Neural progenitor cell (in vitro differentiated cells): ENCODE results near the gene PHACTR1. TPM values are rescaled to one million over a fixed set of nuclear protein-coding genes. Genes with fewer than 3 reads are reported as not detected.
A peak's percentile ranks its signal among the peaks of the same experiment; 100 is the strongest.

Source experiments
- DNase-seq: peaks from one replicate; pipeline ENCODE4 v3.0.0-alpha.2; 2016; ENCODE audit warnings: low spot score
- H2AFZ ChIP-seq: fragments of 200-600 bp; sonication (generic); replicated peaks from 2 replicates; pipeline ENCODE4 v1.6.1; 2016; ENCODE audit warnings: antibody characterized with exemption
- H3F3A ChIP-seq: fragments of 200-600 bp; sonication (generic); 2 replicates; pipeline ENCODE4 v1.6.1; 2016; ENCODE audit warnings: antibody characterized with exemption, low read depth
- H3K27ac ChIP-seq: fragments of 200-600 bp; sonication (generic); 2 replicates; pipeline ENCODE4 v1.5.1; 2016; ENCODE audit warnings: mild to moderate bottlenecking
- H3K27me3 ChIP-seq: fragments of 200-600 bp; sonication (generic); 2 replicates; pipeline ENCODE4 v1.6.1; 2016; ENCODE audit warnings: mild to moderate bottlenecking, moderate library complexity
- H3K36me3 ChIP-seq: fragments of 200-600 bp; sonication (generic); 2 replicates; pipeline ENCODE4 v1.5.1; 2016
- H3K4me1 ChIP-seq: fragments of 200-600 bp; sonication (generic); 2 replicates; pipeline ENCODE4 v1.6.1; 2016; ENCODE audit warnings: mixed run types
- H3K4me2 ChIP-seq: fragments of 200-600 bp; sonication (generic); 2 replicates; pipeline ENCODE4 v1.6.1; 2016
- H3K4me3 ChIP-seq: fragments of 200-600 bp; sonication (generic); 2 replicates; pipeline ENCODE4 v1.5.1; 2016
- H3K79me2 ChIP-seq: fragments of 200-600 bp; sonication (generic); 2 replicates; pipeline ENCODE4 v1.6.1; 2016; ENCODE audit warnings: low read depth
- H3K9ac ChIP-seq: fragments of 200-600 bp; sonication (generic); 2 replicates; pipeline ENCODE4 v1.6.1; 2016
- H3K9me3 ChIP-seq: fragments of 200-600 bp; sonication (generic); 2 replicates; pipeline ENCODE4 v1.5.1; 2016; ENCODE audit warnings: low read depth
- H4K20me1 ChIP-seq: fragments of 200-600 bp; sonication (generic); 2 replicates; pipeline ENCODE4 v1.6.1; 2016; ENCODE audit warnings: low read depth
- H3K27ac Mint-ChIP-seq: 3 replicates; pipeline ENCODE4 v1.8.0; 2021; ENCODE audit warnings: mixed read lengths
- H3K27me3 Mint-ChIP-seq: 2 replicates; pipeline ENCODE4 v1.8.0; 2022; ENCODE audit warnings: low read depth, mild to moderate bottlenecking, inconsistent platforms, moderate library complexity, mixed read lengths; ENCODE audit not compliant: insufficient read depth
- H3K36me3 Mint-ChIP-seq: 3 replicates; pipeline ENCODE4 v1.8.0; 2021; ENCODE audit warnings: mixed read lengths
- H3K4me1 Mint-ChIP-seq: 3 replicates; pipeline ENCODE4 v1.8.0; 2021; ENCODE audit warnings: mixed read lengths
- H3K4me3 Mint-ChIP-seq: 3 replicates; pipeline ENCODE4 v1.8.0; 2021; ENCODE audit warnings: mild to moderate bottlenecking, moderate library complexity, mixed read lengths
- H3K9me3 Mint-ChIP-seq: 3 replicates; pipeline ENCODE4 v1.8.0; 2020; ENCODE audit warnings: mixed read lengths
- CTCF ChIP-seq: fragments of 200-600 bp; sonication (generic); IDR thresholded peaks from 2 replicates; pipeline ENCODE4 v1.5.1; 2017; ENCODE audit warnings: antibody characterized with exemption, mild to moderate bottlenecking
- EZH2 ChIP-seq: fragments of 200-600 bp; sonication (generic); IDR thresholded peaks from 2 replicates; pipeline ENCODE4 v1.6.1; 2017; ENCODE audit warnings: antibody characterized with exemption, mild to moderate bottlenecking, moderate library complexity
- EZH2phosphoT487 ChIP-seq: fragments of 200-600 bp; sonication (generic); IDR thresholded peaks from 2 replicates; pipeline ENCODE4 v1.6.1; 2017; ENCODE audit warnings: antibody characterized with exemption
- total RNA-seq: library from RNA; depleted of rRNA; stranded (reverse); fragments of >200 nt; gene quantifications from 2 replicates; pipeline ENCODE4 v1.2.3, GENCODE V29; 2015; ENCODE audit warnings: low replicate concordance

PHACTR1 gene
- total RNA-seq, 1 donor from 2014 or later, result 2.4 TPM

GRCh38 chr6:13009031-13009430, 292.5 kb downstream of the PHACTR1 start:
- Histone ChIP-seq H3F3A (peaks cover 2% of the 10 kb centered on the region), H3K4me3 (no peak overlapping the region), H3K9ac (no peak overlapping the region), H3K9me3 (no peaks in the 10 kb centered on the region), H3K36me3 (no peaks in the 10 kb centered on the region), H2AFZ (no peak overlapping the region), H4K20me1 (peaks cover 24% of the 10 kb centered on the region), H3K27me3 (peaks cover 39% of the 10 kb centered on the region), H3K27ac (no peak overlapping the region), H3K4me1 (peaks cover 14% of the 10 kb centered on the region), H3K4me2 (no peak overlapping the region), H3K79me2 (no peaks in the 10 kb centered on the region)
- H3K27ac Mint-ChIP-seq, result no peak overlapping the region
- H3K9me3 Mint-ChIP-seq, result no peaks in the 10 kb centered on the region
- no peak overlapping the region for H3K4me3 Mint-ChIP-seq
- H3K36me3 Mint-ChIP-seq, result no peaks in the 10 kb centered on the region
- peaks cover 13% of the 10 kb centered on the region for H3K4me1 Mint-ChIP-seq
- H3K27me3 Mint-ChIP-seq, result peaks cover 24% of the 10 kb centered on the region
- no peak for TF ChIP-seq EZH2
- no peak for TF ChIP-seq EZH2phosphoT487
- no peak for TF ChIP-seq CTCF
- DNase-seq, result no peak

GRCh38 chr6:13009461-13009860, 292.9 kb downstream of the PHACTR1 start:
- Mint-ChIP-seq H3K27me3 (peaks cover 26% of the 10 kb centered on the region), H3K4me1 (peaks cover 15% of the 10 kb centered on the region), H3K4me3 (no peak overlapping the region), H3K27ac (no peak overlapping the region), H3K36me3 (no peaks in the 10 kb centered on the region), H3K9me3 (no peaks in the 10 kb centered on the region)
- TF ChIP-seq EZH2phosphoT487 (no peak), CTCF (no peak), EZH2 (no peak)
- Histone ChIP-seq H3K36me3 (no peaks in the 10 kb centered on the region), H3K4me3 (no peak overlapping the region), H4K20me1 (peaks cover 28% of the 10 kb centered on the region), H3K9ac (no peak overlapping the region), H3K9me3 (no peaks in the 10 kb centered on the region), H3K27me3 (peaks cover 44% of the 10 kb centered on the region), H3K79me2 (no peaks in the 10 kb centered on the region), H3K4me1 (peaks cover 14% of the 10 kb centered on the region), H3K27ac (no peak overlapping the region), H3F3A (peaks cover 7% of the 10 kb centered on the region), H2AFZ (no peak overlapping the region), H3K4me2 (no peak overlapping the region)
- no peak for DNase-seq

GRCh38 chr6:13011612-13012146, 295.1 kb downstream of the PHACTR1 start:
- Mint-ChIP-seq H3K36me3 (no peaks in the 10 kb centered on the region), H3K27me3 (peaks cover 41% of the 10 kb centered on the region), H3K27ac (no peak overlapping the region), H3K4me1 (peaks cover 20% of the 10 kb centered on the region), H3K9me3 (no peaks in the 10 kb centered on the region), H3K4me3 (no peak overlapping the region)
- no peak overlapping the region for H2AFZ ChIP-seq
- H3K36me3 ChIP-seq, result no peaks in the 10 kb centered on the region
- peak; percentile 31 for DNase-seq
- no peak overlapping the region for H3K4me3 ChIP-seq
- H3K9me3 ChIP-seq, result no peaks in the 10 kb centered on the region
- peaks cover 66% of the 10 kb centered on the region for H3K27me3 ChIP-seq
- no peak overlapping the region for H3K27ac ChIP-seq
- H3K4me2 ChIP-seq, result no peak overlapping the region
- peaks cover 13% of the 10 kb centered on the region for H3K4me1 ChIP-seq
- peaks cover 16% of the 10 kb centered on the region for H3F3A ChIP-seq
- H3K79me2 ChIP-seq, result no peaks in the 10 kb centered on the region
- H3K9ac ChIP-seq, result no peak overlapping the region
- H4K20me1 ChIP-seq, result peaks cover 46% of the 10 kb centered on the region
- TF ChIP-seq EZH2 (no peak), EZH2phosphoT487 (no peak), CTCF (no peak)
